Karpas-422 (cell line): Measurements from ENCODE around the gene TAX1BP3. TPM values are rescaled to one million over a fixed set of nuclear protein-coding genes. Genes with fewer than 3 reads are reported as not detected.
"Not testable (repeated sequence)": the region's sequence is repeated elsewhere in the genome, so short reads cannot be mapped to it uniquely, and the experiment has no call there.

Source experiments
- DNase-seq: peaks from one replicate; pipeline ENCODE4 v3.0.0-alpha.2; 2015
- H2AFZ ChIP-seq: fragments of 200-600 bp; sonication (generic); 2 replicates; pipeline ENCODE4 v1.6.1; 2014; ENCODE audit warnings: antibody characterized with exemption, low read length, mixed read lengths
- H3K27ac ChIP-seq: fragments of 200-600 bp; sonication (generic); 2 replicates; pipeline ENCODE4 v1.5.1; 2014; ENCODE audit warnings: mild to moderate bottlenecking, low read length, moderate library complexity
- H3K27me3 ChIP-seq: fragments of 200-600 bp; sonication (generic); 2 replicates; pipeline ENCODE4 v1.6.1; 2014; ENCODE audit warnings: low read length, mixed read lengths
- H3K36me3 ChIP-seq: fragments of 200-600 bp; sonication (generic); 2 replicates; pipeline ENCODE4 v1.6.1; 2014; ENCODE audit warnings: low read length, mixed read lengths; ENCODE audit not compliant: insufficient read depth
- H3K4me1 ChIP-seq: fragments of 200-600 bp; sonication (generic); 2 replicates; pipeline ENCODE4 v1.6.1; 2014; ENCODE audit warnings: mild to moderate bottlenecking, low read length, mixed read lengths
- H3K4me2 ChIP-seq: fragments of 200-600 bp; sonication (generic); 2 replicates; pipeline ENCODE4 v1.6.1; 2014; ENCODE audit warnings: low read length, low read depth, mild to moderate bottlenecking; ENCODE audit not compliant: poor library complexity, severe bottlenecking
- H3K4me3 ChIP-seq: fragments of 200-600 bp; sonication (generic); 2 replicates; pipeline ENCODE4 v1.5.1; 2014; ENCODE audit warnings: mild to moderate bottlenecking, antibody characterized with exemption, low read length, mixed read lengths
- H3K79me2 ChIP-seq: fragments of 200-600 bp; sonication (generic); 2 replicates; pipeline ENCODE4 v1.6.1; 2014; ENCODE audit warnings: mild to moderate bottlenecking, low read length, mixed read lengths
- H3K9ac ChIP-seq: fragments of 200-600 bp; sonication (generic); 2 replicates; pipeline ENCODE4 v1.6.0; 2014; ENCODE audit warnings: low read length
- H3K9me2 ChIP-seq: fragments of 200-600 bp; sonication (generic), shearing (Covaris generic); replicated peaks from 2 replicates; pipeline ENCODE4 v1.6.0; 2014; ENCODE audit warnings: mild to moderate bottlenecking, low read length, moderate library complexity; ENCODE audit not compliant: insufficient read depth
- H3K9me3 ChIP-seq: fragments of 300-700, 200-600 bp; sonication (generic); 2 replicates; pipeline ENCODE4 v1.6.1; 2014; ENCODE audit warnings: low read length, mixed read lengths
- H4K20me1 ChIP-seq: fragments of 200-600 bp; sonication (generic); 2 replicates; pipeline ENCODE4 v1.6.1; 2014; ENCODE audit warnings: mild to moderate bottlenecking, antibody characterized with exemption, low read length, low read depth; ENCODE audit not compliant: insufficient read depth
- total RNA-seq: library from RNA; depleted of rRNA; stranded (reverse); fragments of >200 nt; shearing (Covaris generic); gene quantifications from 2 replicates; pipeline ENCODE4 v1.2.3, GENCODE V29; 2014; ENCODE audit warnings: low replicate concordance; rRNA removed

The TAX1BP3 gene
- total RNA-seq = 31.5 and 39.5 TPM in 2 replicates

- H3K27me3 ChIP-seq = no peaks in the 10 kb centered on the region
- no peaks in the 10 kb centered on the region for H3K9me3 ChIP-seq
- H3K9me2 ChIP-seq = no peaks in the 10 kb centered on the region
- no peaks in the 10 kb centered on the region; the same call in 1 of the 2 replicates for H4K20me1 ChIP-seq
- H2AFZ ChIP-seq = peak within 1 kb of the TSS; percentile 74; the same call in 1 of the 2 replicates
- peaks cover 7% of the 10 kb centered on the region; the same call in 1 of the 2 replicates for H3K36me3 ChIP-seq
- H3K9ac ChIP-seq = peak within 1 kb of the TSS; percentile 96
- peak within 1 kb of the TSS; percentile 97 for H3K4me3 ChIP-seq
- H3K27ac ChIP-seq = peak within 1 kb of the TSS; percentile 60
- H3K4me2 ChIP-seq = peak within 1 kb of the TSS; percentile 98
- H3K4me1 ChIP-seq = peaks cover 22% of the 10 kb centered on the region
- peaks cover 37% of the 10 kb centered on the region for H3K79me2 ChIP-seq
- peak; percentile 99 for DNase-seq
These were observed at the start of gene TAX1BP3, which contains the start of gene EMC6 for GRCh38 chr17:3668279-3669084. TSS of gene TAX1BP3 (minus strand) at chr17:3668578. CDS start at chr17:3668526, 52 bp downstream. TSS of gene EMC6 (plus strand) at chr17:3668812. CDS start at chr17:3669147, 335 bp downstream.

- no peaks in the 10 kb centered on the region for H3K79me2 ChIP-seq
- H3K27ac ChIP-seq = no peak overlapping the region
- H3K4me2 ChIP-seq = no peak overlapping the region
- H3K9me3 ChIP-seq = no peaks in the 10 kb centered on the region
- no peaks in the 10 kb centered on the region for H3K9me2 ChIP-seq
- no peaks in the 10 kb centered on the region for H3K27me3 ChIP-seq
- peaks cover 13% of the 10 kb centered on the region for H3K4me1 ChIP-seq
- H3K36me3 ChIP-seq = peaks cover 29% of the 10 kb centered on the region; the same call in 1 of the 2 replicates
- H2AFZ ChIP-seq = no peak overlapping the region
- H3K9ac ChIP-seq = no peak overlapping the region
- DNase-seq = no peak
- no peak overlapping the region for H3K4me3 ChIP-seq
- no peaks in the 10 kb centered on the region for H4K20me1 ChIP-seq
These were observed 46.9 kb upstream of the TAX1BP3 start for GRCh38 chr17:3715296-3715695.

GRCh38 chr17:3712811-3713463 lies 44.6 kb upstream of the TAX1BP3 start:
- Histone ChIP-seq H3K27ac (no peak overlapping the region), H3K4me1 (peaks cover 18% of the 10 kb centered on the region), H3K9ac (no peak overlapping the region), H3K36me3 (peaks cover 24% of the 10 kb centered on the region; the same call in 1 of the 2 replicates), H3K4me2 (no peak overlapping the region), H4K20me1 (no peaks in the 10 kb centered on the region), H3K79me2 (no peaks in the 10 kb centered on the region), H3K4me3 (no peak overlapping the region), H3K9me2 (no peaks in the 10 kb centered on the region), H3K27me3 (no peaks in the 10 kb centered on the region), H2AFZ (no peak overlapping the region), H3K9me3 (no peaks in the 10 kb centered on the region)
- DNase-seq = no peak

GRCh38 chr17:3710951-3711383 lies 42.6 kb upstream of the TAX1BP3 start:
- DNase-seq = peak; percentile 67
- Histone ChIP-seq H3K4me1 (peaks cover 18% of the 10 kb centered on the region), H3K9me2 (no peaks in the 10 kb centered on the region), H3K4me2 (no peak overlapping the region), H3K4me3 (no peak overlapping the region), H3K9me3 (no peaks in the 10 kb centered on the region), H3K27ac (no peak overlapping the region), H3K27me3 (no peaks in the 10 kb centered on the region), H3K79me2 (no peaks in the 10 kb centered on the region), H3K9ac (no peak overlapping the region), H3K36me3 (peaks cover 11% of the 10 kb centered on the region; the same call in 1 of the 2 replicates), H2AFZ (no peak overlapping the region), H4K20me1 (no peaks in the 10 kb centered on the region)

GRCh38 chr17:3708366-3708765 lies 40.0 kb upstream of the TAX1BP3 start:
- Histone ChIP-seq H2AFZ (no peak overlapping the region), H3K27me3 (no peaks in the 10 kb centered on the region), H3K9me3 (no peaks in the 10 kb centered on the region), H3K79me2 (no peaks in the 10 kb centered on the region), H3K9me2 (no peaks in the 10 kb centered on the region), H3K9ac (no peak overlapping the region), H3K4me1 (peaks cover 12% of the 10 kb centered on the region), H3K36me3 (no peaks in the 10 kb centered on the region), H4K20me1 (no peaks in the 10 kb centered on the region), H3K4me2 (no peak overlapping the region), H3K4me3 (no peak overlapping the region), H3K27ac (no peak overlapping the region)
- no peak for DNase-seq

GRCh38 chr17:3705718-3705984 lies 37.3 kb upstream of the TAX1BP3 start:
- not testable (repeated sequence) for DNase-seq, H3K9ac ChIP-seq, H3K4me2 ChIP-seq, H2AFZ ChIP-seq, H3K9me3 ChIP-seq, H4K20me1 ChIP-seq, H3K4me1 ChIP-seq, H3K27ac ChIP-seq, H3K36me3 ChIP-seq, H3K79me2 ChIP-seq, H3K9me2 ChIP-seq, H3K4me3 ChIP-seq, H3K27me3 ChIP-seq

GRCh38 chr17:3704931-3705717 lies 36.7 kb upstream of the TAX1BP3 start:
- peaks cover 5% of the 10 kb centered on the region for H3K4me1 ChIP-seq
- H4K20me1 ChIP-seq = no peaks in the 10 kb centered on the region
- no peaks in the 10 kb centered on the region for H3K27me3 ChIP-seq
- no peaks in the 10 kb centered on the region for H3K9me3 ChIP-seq
- no peak overlapping the region for H3K4me2 ChIP-seq
- no peak for DNase-seq
- H3K27ac ChIP-seq = no peak overlapping the region
- no peak overlapping the region for H3K4me3 ChIP-seq
- no peaks in the 10 kb centered on the region for H3K79me2 ChIP-seq
- H3K9ac ChIP-seq = no peak overlapping the region
- no peaks in the 10 kb centered on the region for H3K9me2 ChIP-seq
- no peaks in the 10 kb centered on the region for H3K36me3 ChIP-seq
- H2AFZ ChIP-seq = no peak overlapping the region

- not testable (repeated sequence) for H3K27me3 ChIP-seq, H3K79me2 ChIP-seq, H2AFZ ChIP-seq, H3K9me2 ChIP-seq, H3K4me1 ChIP-seq, DNase-seq, H3K36me3 ChIP-seq, H3K9ac ChIP-seq, H3K4me3 ChIP-seq, H4K20me1 ChIP-seq, H3K4me2 ChIP-seq, H3K9me3 ChIP-seq, H3K27ac ChIP-seq
These were observed 33.7 kb upstream of the TAX1BP3 start for GRCh38 chr17:3702041-3702539.
